Smooth muscle cell (in vitro differentiated cells): ENCODE measurements around the gene N4BP3. TPM values are rescaled to one million over a fixed set of nuclear protein-coding genes. Genes with fewer than 3 reads are reported as not detected.

ENCODE experiments used
- DNase-seq: peaks from one replicate; lab custom pipeline; 2025; ENCODE audit not compliant: unreplicated experiment; lab: John Stamatoyannopoulos, UW
- H2AFZ ChIP-seq: fragments of 200-600 bp; sonication (generic); 2 replicates; pipeline ENCODE4 v1.6.0; 2016; ENCODE audit warnings: antibody characterized with exemption, low read depth, mild to moderate bottlenecking
- H3F3A ChIP-seq: fragments of 200-600 bp; sonication (generic); 2 replicates; pipeline ENCODE4 v1.6.0; 2017; ENCODE audit warnings: antibody characterized with exemption, low read depth
- H3K27ac ChIP-seq: fragments of 200-600 bp; sonication (generic); 2 replicates; pipeline ENCODE4 v1.5.1; 2016; ENCODE audit warnings: low read depth, mild to moderate bottlenecking
- H3K27me3 ChIP-seq: fragments of 200-600 bp; sonication (generic); 2 replicates; pipeline ENCODE4 v1.6.1; 2016; ENCODE audit warnings: low read depth, mild to moderate bottlenecking
- H3K36me3 ChIP-seq: fragments of 200-600 bp; sonication (generic); 2 replicates; pipeline ENCODE4 v1.5.1; 2016; ENCODE audit warnings: low read depth
- H3K4me1 ChIP-seq: fragments of 200-600 bp; sonication (generic); 2 replicates; pipeline ENCODE4 v1.5.1; 2016; ENCODE audit warnings: low read depth
- H3K4me2 ChIP-seq: fragments of 200-600 bp; sonication (generic); 2 replicates; pipeline ENCODE4 v1.6.0; 2016; ENCODE audit warnings: mild to moderate bottlenecking
- H3K4me3 ChIP-seq: fragments of 200-600 bp; sonication (generic); 2 replicates; pipeline ENCODE4 v1.5.1; 2016; ENCODE audit warnings: mild to moderate bottlenecking
- H3K79me2 ChIP-seq: fragments of 200-600 bp; sonication (generic); 2 replicates; pipeline ENCODE4 v1.6.0; 2016; ENCODE audit warnings: low read depth, mild to moderate bottlenecking
- H3K9ac ChIP-seq: fragments of 200-600 bp; sonication (generic); 2 replicates; pipeline ENCODE4 v1.6.0; 2016; ENCODE audit warnings: low read depth
- H3K9me3 ChIP-seq: fragments of 200-600 bp; sonication (generic); replicated peaks from 2 replicates; pipeline ENCODE4 v1.5.1; 2016; ENCODE audit warnings: low read depth
- H4K20me1 ChIP-seq: fragments of 200-600 bp; sonication (generic); 2 replicates; pipeline ENCODE4 v1.6.0; 2016; ENCODE audit warnings: low read depth
- CTCF ChIP-seq: fragments of 200-600 bp; sonication (generic); IDR thresholded peaks from 2 replicates; pipeline ENCODE4 v1.5.1; 2017; ENCODE audit warnings: borderline replicate concordance, mild to moderate bottlenecking, antibody characterized with exemption; ENCODE audit not compliant: insufficient read depth, poor library complexity, severe bottlenecking
- WGBS: methylation state at CpG from one replicate; pipeline ENCODE4 v1.1.7; 2016; ENCODE audit warnings: low lambda C conversion rate; 5-methylcytosine and 5-hydroxymethylcytosine counted together
- polyA plus RNA-seq: library from polyadenylated mRNA; unstranded; fragments of >200 nt; fragmentation: Nextera tagmentation; extraction: Ambion mirVana; gene quantifications from 2 replicates; pipeline ENCODE4 v1.2.1, GENCODE V29; 2016
- total RNA-seq: library from RNA; depleted of rRNA; stranded (reverse); fragments of >200 nt; gene quantifications from 2 replicates; pipeline ENCODE4 v1.2.3, GENCODE V29; 2014

N4BP3 gene
- 0.36 and 1.3 TPM in 2 replicates for total RNA-seq
- polyA plus RNA-seq: 0.39 and 1.6 TPM in 2 replicates

- peak; percentile 20 for DNase-seq
- peaks cover 33% of the 10 kb centered on the region for H3K27me3 ChIP-seq
- peaks cover 14% of the 10 kb centered on the region for H3K4me1 ChIP-seq
- no peaks in the 10 kb centered on the region for H3K79me2 ChIP-seq
- H2AFZ ChIP-seq: peak within 1 kb of the TSS; percentile 9
- peak within 1 kb of the TSS; percentile 61 for H3K4me3 ChIP-seq
- no peaks in the 10 kb centered on the region for H4K20me1 ChIP-seq
- 3% methylated on average over 43 of the region's 96 CpGs for WGBS
- no peak for TF ChIP-seq CTCF
- no peaks in the 10 kb centered on the region for H3K9me3 ChIP-seq
- H3K36me3 ChIP-seq: no peaks in the 10 kb centered on the region
- no peaks in the 10 kb centered on the region for H3F3A ChIP-seq
- peak within 1 kb of the TSS; percentile 96 for H3K4me2 ChIP-seq
- peak within 1 kb of the TSS; percentile 20 for H3K9ac ChIP-seq
- no peak within 1 kb of the TSS for H3K27ac ChIP-seq
Observed at GRCh38 chr5:178113141-178113787, at the start of gene N4BP3. N4BP3 (plus strand) TSS chr5:178113532; CDS start chr5:178119584, 6,052 bp downstream.

- H3K4me3 ChIP-seq: no peak overlapping the region
- no peaks in the 10 kb centered on the region for H3K36me3 ChIP-seq
- H3K27ac ChIP-seq: no peak overlapping the region
- no peak for TF ChIP-seq CTCF
- H3F3A ChIP-seq: no peaks in the 10 kb centered on the region
- H3K9ac ChIP-seq: no peak overlapping the region
- DNase-seq: no peak
- no peaks in the 10 kb centered on the region for H3K4me1 ChIP-seq
- H3K79me2 ChIP-seq: no peaks in the 10 kb centered on the region
- no peak overlapping the region for H3K4me2 ChIP-seq
- no peaks in the 10 kb centered on the region for H4K20me1 ChIP-seq
- no peaks in the 10 kb centered on the region for H3K9me3 ChIP-seq
- H2AFZ ChIP-seq: no peak overlapping the region
- 71% methylated on average over 6 of the region's 6 CpGs for WGBS
- no peaks in the 10 kb centered on the region for H3K27me3 ChIP-seq
Observed at GRCh38 chr5:178067755-178068154, 45.6 kb upstream of the N4BP3 start.

- no peak for TF ChIP-seq CTCF
- Histone ChIP-seq H3K4me3 (no peak overlapping the region), H3K27me3 (no peaks in the 10 kb centered on the region), H3K9ac (no peak overlapping the region), H3F3A (no peaks in the 10 kb centered on the region), H3K4me2 (no peak overlapping the region), H3K79me2 (no peaks in the 10 kb centered on the region), H3K36me3 (no peaks in the 10 kb centered on the region), H3K4me1 (no peaks in the 10 kb centered on the region), H2AFZ (no peak overlapping the region), H3K27ac (no peak overlapping the region), H4K20me1 (no peaks in the 10 kb centered on the region), H3K9me3 (no peaks in the 10 kb centered on the region)
- no peak for DNase-seq
- 85% methylated on average over 5 of the region's 5 CpGs for whole genome bisulfite sequencing
Observed at GRCh38 chr5:178068293-178068692, 45.0 kb upstream of the N4BP3 start.

- H3K9me3 ChIP-seq: no peaks in the 10 kb centered on the region
- no peaks in the 10 kb centered on the region for H3F3A ChIP-seq
- no peak overlapping the region for H2AFZ ChIP-seq
- DNase-seq: no peak
- H3K36me3 ChIP-seq: no peaks in the 10 kb centered on the region
- WGBS: 49% methylated on average over 5 of the region's 5 CpGs
- H3K4me3 ChIP-seq: no peak overlapping the region
- no peaks in the 10 kb centered on the region for H3K27me3 ChIP-seq
- TF ChIP-seq CTCF: peak; percentile 10
- no peaks in the 10 kb centered on the region for H4K20me1 ChIP-seq
- no peaks in the 10 kb centered on the region for H3K4me1 ChIP-seq
- H3K4me2 ChIP-seq: no peak overlapping the region
- H3K9ac ChIP-seq: no peak overlapping the region
- H3K27ac ChIP-seq: no peak overlapping the region
- H3K79me2 ChIP-seq: no peaks in the 10 kb centered on the region
Observed at GRCh38 chr5:178069909-178070308, 43.4 kb upstream of the N4BP3 start.
